GM18907 (cell line): ENCODE results near the gene NOTCH2.

Experiments
- ATAC-seq: cut with Tn5 transposase; IDR thresholded peaks from one replicate; pipeline ENCODE4 v1.9.1; 2021; ENCODE audit warnings: mild to moderate bottlenecking, moderate library complexity; ENCODE audit not compliant: unreplicated experiment

The NOTCH2 gene

DNA sequence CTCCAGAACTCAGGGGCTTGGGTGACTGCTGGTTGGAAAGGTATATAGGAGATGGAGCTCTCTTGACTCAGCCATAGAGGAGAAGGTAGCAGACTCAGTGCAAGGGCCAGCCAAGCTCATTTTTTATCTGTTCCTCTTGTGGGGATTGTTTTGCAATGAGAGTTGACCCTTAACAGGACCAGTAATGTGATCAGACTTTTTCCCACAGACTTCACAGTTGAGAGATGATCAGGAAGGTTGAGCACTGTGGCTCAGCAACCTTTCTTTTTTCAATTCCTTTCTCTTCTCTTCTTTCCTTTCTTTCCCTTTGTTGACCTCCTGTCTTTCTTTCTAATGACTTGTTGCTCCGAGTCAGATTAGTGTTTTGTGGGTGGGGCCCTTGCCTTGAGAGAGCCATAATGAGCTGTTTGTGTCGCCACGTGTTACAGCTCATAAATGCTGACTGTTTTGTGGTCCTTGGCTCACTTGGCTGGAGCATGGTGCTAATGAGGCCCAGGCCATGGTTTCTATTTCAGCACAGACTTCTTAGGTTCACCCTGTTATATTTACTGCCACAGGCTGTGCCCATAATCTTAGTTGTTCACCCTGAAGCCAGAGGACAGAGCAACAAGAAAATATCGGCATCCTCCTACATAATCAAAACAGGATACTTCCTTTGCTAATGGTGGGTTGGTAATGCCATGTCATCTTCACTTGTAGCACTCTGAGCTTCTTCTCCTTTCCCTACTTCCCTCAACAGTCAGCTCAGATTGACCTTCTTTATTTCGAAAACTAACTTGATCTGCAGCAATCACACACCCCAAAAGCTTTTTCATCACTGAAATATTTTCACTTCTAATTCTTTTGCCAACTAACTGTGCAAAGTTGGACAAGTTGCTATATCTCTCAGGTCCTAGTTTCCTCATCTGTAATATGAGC lies 187.1 kb downstream of the NOTCH2 start:
- no peak for ATAC-seq

DNA sequence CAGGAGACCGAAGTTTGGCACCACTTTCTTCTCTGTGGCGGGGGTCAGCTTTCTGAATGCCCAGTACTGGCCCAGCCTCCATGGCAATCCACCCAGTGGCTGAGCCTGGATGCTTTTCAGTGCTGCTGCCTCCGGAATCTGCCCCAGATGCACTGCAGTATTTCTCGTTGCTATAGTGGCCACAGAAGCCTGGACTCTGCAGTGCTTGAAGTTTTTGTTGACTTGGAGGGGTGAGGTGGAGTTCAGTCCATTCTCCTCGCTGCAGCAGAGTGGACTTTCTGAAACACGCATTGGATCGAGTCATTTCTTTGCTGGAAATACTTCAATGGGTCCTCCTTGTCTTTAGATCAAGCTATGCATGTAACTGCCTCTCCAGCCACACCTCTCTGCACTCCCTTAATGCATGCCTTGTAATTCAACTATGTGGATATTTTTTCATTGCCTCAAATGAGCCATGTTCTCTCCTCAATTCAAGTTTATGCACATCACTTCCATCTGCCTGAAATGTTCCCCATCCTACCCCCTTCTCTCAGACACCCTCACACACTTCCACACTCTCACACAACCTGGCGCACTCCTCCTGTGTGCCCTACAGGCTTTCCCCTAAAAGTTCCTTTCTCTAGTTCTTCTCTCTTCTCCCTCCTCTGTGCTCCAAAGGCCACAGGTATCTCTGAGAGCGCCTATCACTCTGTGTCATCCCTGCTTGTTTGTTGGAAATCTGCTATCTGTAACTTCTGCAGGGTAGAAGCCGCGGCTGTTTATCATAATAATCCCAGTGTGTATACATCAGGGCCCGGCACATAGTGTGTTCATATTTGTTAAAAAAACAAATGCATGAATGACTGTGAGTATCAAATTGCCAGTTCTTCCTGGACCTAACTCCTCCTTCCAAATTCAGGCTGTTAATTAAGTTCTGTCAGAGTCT lies 189.7 kb downstream of the NOTCH2 start:
- ATAC-seq = no peak

DNA sequence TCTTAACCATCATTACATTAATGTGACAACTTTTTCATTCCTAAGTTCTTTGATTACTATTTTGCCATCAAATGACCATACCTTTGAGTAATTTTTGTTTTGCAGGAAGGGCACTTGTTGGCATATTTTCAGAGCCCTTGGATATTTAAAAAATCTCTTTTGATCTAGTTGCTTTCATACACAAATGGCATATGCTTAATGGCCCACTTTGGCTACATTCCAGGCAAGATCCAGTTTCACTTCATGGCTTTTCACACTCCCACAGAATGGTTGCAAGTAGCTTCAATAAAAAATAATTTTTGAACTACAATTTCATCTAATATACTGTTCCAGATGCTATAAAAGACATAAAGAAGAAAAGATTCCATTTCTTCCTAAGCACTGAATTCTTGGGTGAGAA lies 191.3 kb downstream of the NOTCH2 start:
- ATAC-seq = no peak

DNA sequence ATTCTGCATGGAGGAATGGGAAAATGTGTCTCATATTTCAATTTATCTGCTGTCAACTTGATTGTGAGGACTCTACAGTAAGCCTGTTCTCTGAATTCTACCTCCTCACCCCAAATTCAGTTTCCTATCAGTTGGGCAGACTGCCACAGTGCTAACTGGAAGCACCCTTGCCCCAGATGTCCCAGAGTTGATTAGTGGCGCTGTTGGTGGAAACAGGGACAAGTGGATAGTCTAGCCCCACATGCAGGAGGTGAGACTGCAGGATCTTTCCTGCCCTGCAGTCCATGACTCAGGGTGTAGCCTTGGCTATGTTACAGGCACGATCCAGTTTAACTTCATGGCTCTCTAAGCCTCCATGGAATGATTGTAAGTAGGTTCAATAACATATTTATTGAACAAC lies 195.3 kb downstream of the NOTCH2 start:
- no peak for ATAC-seq

DNA sequence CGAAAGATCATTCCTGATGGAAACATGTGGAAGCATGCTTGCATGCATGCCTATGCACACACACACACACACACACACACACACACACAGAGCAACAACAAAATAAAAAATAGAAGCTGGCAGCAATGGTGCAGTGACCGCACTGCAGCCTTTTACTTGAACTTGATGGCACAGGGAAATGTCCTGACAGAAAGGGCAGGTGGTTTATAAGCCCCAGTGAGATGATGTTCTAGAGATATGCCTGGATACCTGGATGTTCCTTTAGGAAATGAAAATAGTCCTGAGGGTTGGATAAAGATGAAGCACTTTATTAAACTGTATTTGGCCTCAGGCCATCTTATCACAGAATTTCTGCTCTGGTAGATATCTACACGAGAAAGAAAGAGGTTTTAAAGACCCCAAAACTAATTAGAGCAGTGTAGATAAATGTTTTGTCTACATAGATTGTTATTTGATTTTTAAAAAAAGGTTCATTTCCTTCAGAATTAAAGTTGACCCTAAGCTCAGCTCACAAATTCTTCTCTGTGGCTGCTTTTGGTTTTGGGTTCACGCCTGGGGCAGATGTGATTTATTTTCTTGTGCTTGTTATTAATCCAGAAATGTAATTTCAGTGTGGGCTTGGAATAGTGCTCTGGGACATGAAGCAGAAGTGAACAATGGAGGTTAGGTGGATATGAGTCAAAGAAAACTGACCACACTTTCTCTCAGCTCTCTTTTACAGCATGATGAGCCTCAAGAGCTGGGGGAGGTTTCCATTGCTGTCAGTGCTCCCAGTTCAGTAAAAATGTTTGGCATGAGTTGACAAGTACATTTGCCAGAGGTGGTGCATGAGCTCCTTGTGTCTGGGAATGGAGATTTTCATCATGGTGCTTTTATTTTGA lies 196.1 kb downstream of the NOTCH2 start:
- no peak for ATAC-seq

DNA sequence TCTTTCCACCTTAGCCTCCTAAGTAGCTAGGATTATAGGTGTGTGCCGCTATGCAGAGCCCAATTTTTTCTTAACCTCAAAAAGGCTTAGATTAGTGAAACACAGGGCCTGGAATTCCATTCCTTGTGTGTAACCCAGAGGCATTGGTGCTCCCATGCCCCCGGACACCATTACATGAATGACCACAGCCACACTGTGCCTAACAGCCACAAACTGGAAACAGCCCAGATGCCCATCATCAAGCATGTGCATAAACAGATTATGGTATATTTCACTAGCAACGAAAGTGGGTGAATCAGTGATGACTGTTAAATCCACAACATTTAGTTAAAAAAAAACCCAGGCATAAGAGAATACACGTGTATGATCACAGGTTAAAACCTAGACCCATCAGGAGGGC lies 197.6 kb downstream of the NOTCH2 start:
- ATAC-seq = no peak

DNA sequence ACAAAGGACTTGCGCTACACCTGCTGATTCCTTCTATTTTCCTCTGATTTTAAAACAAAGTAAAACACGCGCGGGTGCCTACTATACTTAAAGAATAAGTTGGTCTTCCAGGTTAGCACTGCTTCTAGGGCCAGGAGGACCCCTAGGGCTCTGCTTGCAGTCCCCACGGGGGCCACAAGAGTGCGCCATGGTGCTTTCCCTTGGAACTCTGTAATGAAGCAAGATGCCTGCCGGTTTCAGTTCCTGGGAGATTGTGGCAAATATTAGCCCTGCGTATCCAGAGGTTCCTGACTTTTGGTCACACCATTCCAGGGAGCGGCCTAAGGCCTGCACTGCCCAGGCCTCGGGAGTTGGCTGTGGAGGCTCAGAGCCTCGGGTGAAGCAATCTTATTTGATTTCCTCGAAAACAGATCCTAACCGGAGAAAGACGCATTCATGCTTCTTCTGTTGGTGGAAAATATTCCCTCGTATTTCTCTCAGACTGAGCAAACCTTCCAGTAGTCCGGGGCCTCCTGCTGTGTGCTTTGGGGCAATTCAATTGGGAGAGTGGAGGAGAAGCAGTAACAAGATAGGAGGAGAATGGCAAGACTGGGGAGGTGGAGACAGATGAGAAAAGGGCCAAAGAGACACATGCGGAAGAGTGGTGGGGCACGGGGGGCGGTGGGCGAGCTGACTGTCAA lies 198.4 kb downstream of the NOTCH2 start:
- peak; percentile 63 for ATAC-seq

DNA sequence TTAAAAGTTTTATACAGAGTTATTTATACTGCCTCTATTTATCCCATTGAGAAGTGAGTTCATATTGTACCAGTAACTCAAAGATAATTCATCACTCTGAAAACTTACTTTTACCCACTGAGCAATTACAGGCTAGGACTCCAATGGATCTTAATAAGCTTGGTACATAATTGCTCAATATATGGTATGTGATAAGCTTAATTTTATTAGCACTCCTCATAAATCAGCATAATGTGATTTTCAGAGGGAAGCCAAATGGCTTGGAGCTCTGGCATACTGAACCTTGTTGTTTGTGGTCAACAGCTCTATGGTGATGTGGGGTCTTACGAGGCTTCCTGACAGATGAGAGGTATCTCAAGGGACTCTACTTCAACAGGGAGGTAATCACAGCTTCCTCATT lies 199.5 kb downstream of the NOTCH2 start:
- no peak for ATAC-seq

DNA sequence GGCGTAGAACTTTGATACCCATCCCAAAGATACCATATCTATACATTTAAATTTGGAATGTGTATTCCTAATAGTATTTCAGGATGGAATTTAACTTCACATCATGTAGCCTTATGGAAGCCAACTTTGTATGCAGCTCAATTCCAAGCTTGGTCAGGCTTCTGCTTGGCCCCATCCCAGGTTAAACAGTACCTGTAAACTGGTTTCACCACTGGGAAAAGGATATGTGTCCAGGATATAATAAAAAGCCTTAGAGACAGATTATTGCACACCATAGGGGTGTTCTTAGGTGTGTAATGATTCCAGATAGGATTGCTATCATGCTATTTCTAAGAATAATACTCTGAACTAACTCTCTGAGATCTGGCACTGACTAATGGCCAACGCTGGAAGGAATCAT lies 201.3 kb downstream of the NOTCH2 start:
- ATAC-seq = no peak

DNA sequence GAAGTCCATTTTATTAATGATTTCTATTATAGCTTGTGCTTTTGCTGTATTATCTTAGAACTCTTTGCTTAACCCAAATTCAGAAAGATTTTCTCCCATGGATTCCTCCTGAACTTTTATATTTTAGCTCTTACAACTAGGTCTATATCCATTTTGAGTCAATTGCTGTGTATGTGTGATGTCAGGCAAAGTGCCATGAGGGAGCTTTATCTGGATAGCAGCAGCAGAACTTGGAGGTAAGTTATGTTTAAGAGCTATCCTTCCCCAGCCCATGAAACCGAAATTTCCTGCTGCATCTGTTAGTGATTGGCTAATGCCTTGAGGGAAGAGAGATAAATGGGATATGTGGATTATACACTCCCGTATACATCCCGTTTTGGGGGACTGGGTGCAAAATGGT lies 203.0 kb downstream of the NOTCH2 start:
- no peak for ATAC-seq

DNA sequence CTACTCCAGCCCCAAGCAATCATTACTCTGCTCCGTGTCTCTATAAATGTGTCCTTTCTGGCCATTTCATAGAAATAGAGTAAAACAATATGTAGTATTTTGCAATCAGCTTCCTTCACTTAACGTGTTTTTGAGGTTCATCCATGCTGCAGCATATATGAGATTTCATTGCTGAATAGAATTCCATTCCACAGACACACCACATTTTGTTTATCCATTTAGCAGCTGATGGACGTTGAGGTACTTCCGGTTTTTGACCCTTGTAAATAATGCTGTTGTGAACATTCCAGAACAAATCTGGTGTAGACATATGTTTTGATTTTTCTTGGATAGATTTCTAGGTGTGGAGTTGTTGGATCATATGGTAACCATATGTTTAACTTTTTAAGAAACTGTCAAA lies 203.8 kb downstream of the NOTCH2 start:
- ATAC-seq = no peak

DNA sequence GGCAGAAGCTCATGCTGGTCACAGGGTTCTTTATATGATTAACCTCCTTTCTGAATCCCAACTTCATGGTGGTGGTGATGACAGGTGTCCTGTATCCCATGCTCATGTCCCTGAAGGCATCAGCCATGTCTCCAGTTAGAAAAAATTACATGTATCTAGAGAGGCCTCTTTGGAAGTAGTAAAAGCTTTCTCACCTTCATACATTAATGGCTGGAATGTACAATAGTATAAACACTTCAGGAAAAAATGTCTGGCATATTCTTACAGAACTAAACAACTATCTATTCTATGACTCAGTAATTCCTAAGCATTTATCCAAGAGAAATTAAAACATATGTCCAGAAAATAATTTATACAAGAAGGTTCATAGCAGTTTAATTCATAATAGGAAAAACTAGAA lies 207.2 kb downstream of the NOTCH2 start:
- no peak for ATAC-seq
